K562 (cell line): ENCODE measurements around the gene TMEM143. TPM values are rescaled to one million over a fixed set of nuclear protein-coding genes. Genes with fewer than 3 reads are reported as not detected.

Source experiments
- ETV6 ChIP-seq, 3 experiments: fragments of 150-350 bp in 1 of 3; sonication (generic) in 1 of 3; formaldehyde crosslinking in 1 of 3; IDR thresholded peaks; 2 replicates each; pipeline versions ENCODE4 v1.6.1 to v1.8.0; 2014 to 2022; ENCODE audit warnings: borderline replicate concordance in 2 of 3, low read depth in 2 of 3, antibody characterized with exemption in 1 of 3, low read length in 1 of 3, mild to moderate bottlenecking in 1 of 3, missing genetic modification reagents in 1 of 3
- MED1 ChIP-seq: sonication (generic); formaldehyde crosslinking; IDR thresholded peaks from 2 replicates; pipeline ENCODE4 v1.8.1; 2023; ENCODE audit warnings: missing genetic modification reagents, borderline replicate concordance
- NR1H2 ChIP-seq: sonication (generic); formaldehyde crosslinking; IDR thresholded peaks from 2 replicates; pipeline ENCODE4 v1.4.0; 2020; ENCODE audit warnings: mild to moderate bottlenecking, missing genetic modification reagents
- NRF1 ChIP-seq, 2 experiments: fragments of 450-650 bp; IDR thresholded peaks in 1 of 2; conservative IDR thresholded peaks in 1 of 2; 2 replicates each; pipeline ENCODE4 v1.6.1; 2014; ENCODE audit warnings: mild to moderate bottlenecking in 2 of 2
- PURB ChIP-seq: sonication (generic); formaldehyde crosslinking; IDR thresholded peaks from 2 replicates; pipeline ENCODE4 v1.9.0; 2021; ENCODE audit warnings: low read depth, mild to moderate bottlenecking, missing genetic modification reagents
- RAD21 ChIP-seq, 2 experiments: fragments of 250-450 bp in 1 of 2; fragments of 450-650 bp in 1 of 2; sonication (Bioruptor Pico) in 1 of 2; formaldehyde crosslinking in 1 of 2; IDR thresholded peaks in 1 of 2; conservative IDR thresholded peaks in 1 of 2; 2 replicates each; pipeline versions ENCODE4 v1.4.0 to v1.8.0; 2020 to 2022; ENCODE audit warnings: mild to moderate bottlenecking in 2 of 2, moderate library complexity in 1 of 2
- RBM17 ChIP-seq: fragments of 200-400 bp; formaldehyde crosslinking; IDR thresholded peaks from 2 replicates; pipeline ENCODE4 v1.6.1; 2017; ENCODE audit warnings: low read depth, mild to moderate bottlenecking, low read length, borderline replicate concordance
- SAFB ChIP-seq: fragments of 200-400 bp; formaldehyde crosslinking; IDR thresholded peaks from 2 replicates; pipeline ENCODE4 v1.6.1; 2017; ENCODE audit warnings: low read depth, low read length, borderline replicate concordance
- TCFL5 ChIP-seq: fragments of 250-450 bp; sonication (Bioruptor Pico); conservative IDR thresholded peaks from 2 replicates; pipeline ENCODE4 v1.6.1; 2021; ENCODE audit warnings: mild to moderate bottlenecking, moderate library complexity, matching md5 sums
- THRA ChIP-seq: fragments of 450-650 bp; IDR thresholded peaks from 2 replicates; pipeline ENCODE4 v1.6.1; 2017; ENCODE audit warnings: mild to moderate bottlenecking, moderate library complexity
- ZNF511 ChIP-seq: sonication (generic); formaldehyde crosslinking; IDR thresholded peaks from 2 replicates; pipeline ENCODE4 v1.8.0; 2022; ENCODE audit warnings: mild to moderate bottlenecking, missing genetic modification reagents
- ZNF589 ChIP-seq: fragments of 200-800 bp; sonication (Bioruptor generic); IDR thresholded peaks from 2 replicates; pipeline ENCODE4 v1.6.1; 2016; ENCODE audit warnings: low read depth, missing genetic modification characterization, missing compliant biosample characterization
- polyA plus RNA-seq, 8 experiments: library from polyadenylated mRNA; depleted of rRNA in 4 of 8; stranded (reverse) in 5 of 8; unstranded in 3 of 8; fragments of >200 nt; fragmentation: Nextera tagmentation in 2 of 8; fragmentation: Illumina TruSeq in 1 of 8; extraction: Ambion mirVana in 2 of 8; extraction: Trizol in 1 of 8; gene quantifications; 2 replicates each; pipeline versions ENCODE4 v1.2.1 to v1.2.3, GENCODE V29; 2011 to 2014; ENCODE audit warnings: inconsistent platforms in 1 of 8, missing spikeins in 1 of 8
- total RNA-seq, 7 experiments: library from RNA; depleted of rRNA in 6 of 7; stranded (reverse); fragments of >200 nt in 6 of 7; fragmentation: Illumina TruSeq in 2 of 7; extraction: Trizol in 2 of 7; gene quantifications; 2 replicates each; pipeline versions ENCODE4 v1.2.1 to v1.2.3, GENCODE V29; 2011 to 2021; ENCODE audit warnings: low replicate concordance in 1 of 7
- TF ChIP-seq, protein P1 (sequence below): sonication (generic); IDR thresholded peaks from 2 replicates; pipeline ENCODE4 v1.6.1; 2016
- TF ChIP-seq, protein P2 (sequence below), 2 experiments: fragments of 450-650 bp in 1 of 2; sonication (generic) in 1 of 2; formaldehyde crosslinking in 1 of 2; IDR thresholded peaks in 1 of 2; conservative IDR thresholded peaks in 1 of 2; 2 replicates each; pipeline versions ENCODE4 v1.6.1 to v1.8.1; 2016 to 2023; ENCODE audit warnings: mild to moderate bottlenecking in 2 of 2, moderate library complexity in 2 of 2, inconsistent platforms in 1 of 2, missing genetic modification reagents in 1 of 2
- TF ChIP-seq, protein P3 (sequence below): fragments of 250-450 bp; sonication (Bioruptor Pico); IDR thresholded peaks from 2 replicates; pipeline ENCODE4 v1.4.0; 2020; ENCODE audit warnings: mild to moderate bottlenecking, moderate library complexity

Gene TMEM143
- total and polyA plus RNA-seq, 9 of the 15 experiments (the other 6 are each of a cell fraction or from before 2014, with no cell fraction given), result 0.66 to 8.8 (median 4.3) TPM

- TF ChIP-seq ZNF589, result peak; percentile 77; the same call in 1 of the 2 replicates
- peak; percentile 69; the same call in 1 of the 2 replicates for TF ChIP-seq SAFB
- no peak for TF ChIP-seq ETV6 (IDR thresholded peaks at IDR 0.05; ENCODE audit: borderline replicate concordance in 1 of 2, low read depth in 2 of 2, low read length in 1 of 2)
- TF ChIP-seq ETV6 (CRISPR knock-in tag; IDR thresholded peaks at IDR 0.05; ENCODE audit: borderline replicate concordance), result no peak
- no peak for TF ChIP-seq MED1
- no peak for TF ChIP-seq THRA
- TF ChIP-seq PURB (CRISPR knock-in tag), result no peak
- TF ChIP-seq NRF1 (conservative IDR thresholded peaks at IDR 0.05 in 1 of 2, IDR thresholded peaks at IDR 0.05 in 1 of 2), result peak; percentile 95 to 96
- peak; percentile 64 for TF ChIP-seq ZNF511
- no peak for TF ChIP-seq RBM17
- 0 out of 4 replicates have a peak, but pooled peaks of 1 of the 2 experiments have one; percentile 21 for TF ChIP-seq RAD21 (CRISPR knock-in tag; conservative IDR thresholded peaks at IDR 0.05 in 1 of 2, IDR thresholded peaks at IDR 0.05 in 1 of 2)
- no peak for TF ChIP-seq TCFL5 (CRISPR knock-in tag)
- TF ChIP-seq, protein P1, sequence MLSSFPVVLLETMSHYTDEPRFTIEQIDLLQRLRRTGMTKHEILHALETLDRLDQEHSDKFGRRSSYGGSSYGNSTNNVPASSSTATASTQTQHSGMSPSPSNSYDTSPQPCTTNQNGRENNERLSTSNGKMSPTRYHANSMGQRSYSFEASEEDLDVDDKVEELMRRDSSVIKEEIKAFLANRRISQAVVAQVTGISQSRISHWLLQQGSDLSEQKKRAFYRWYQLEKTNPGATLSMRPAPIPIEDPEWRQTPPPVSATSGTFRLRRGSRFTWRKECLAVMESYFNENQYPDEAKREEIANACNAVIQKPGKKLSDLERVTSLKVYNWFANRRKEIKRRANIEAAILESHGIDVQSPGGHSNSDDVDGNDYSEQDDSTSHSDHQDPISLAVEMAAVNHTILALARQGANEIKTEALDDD, result no peak
- TF ChIP-seq NR1H2 (CRISPR knock-in tag), result no peak
- TF ChIP-seq, protein P2, sequence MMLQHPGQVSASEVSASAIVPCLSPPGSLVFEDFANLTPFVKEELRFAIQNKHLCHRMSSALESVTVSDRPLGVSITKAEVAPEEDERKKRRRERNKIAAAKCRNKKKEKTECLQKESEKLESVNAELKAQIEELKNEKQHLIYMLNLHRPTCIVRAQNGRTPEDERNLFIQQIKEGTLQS (IDR thresholded peaks at IDR 0.05), result no peak
- TF ChIP-seq, protein P2 (CRISPR knock-in tag; conservative IDR thresholded peaks at IDR 0.05), result 0 out of 2 replicates have a peak, but pooled peaks have one; percentile 5
- TF ChIP-seq, protein P3, sequence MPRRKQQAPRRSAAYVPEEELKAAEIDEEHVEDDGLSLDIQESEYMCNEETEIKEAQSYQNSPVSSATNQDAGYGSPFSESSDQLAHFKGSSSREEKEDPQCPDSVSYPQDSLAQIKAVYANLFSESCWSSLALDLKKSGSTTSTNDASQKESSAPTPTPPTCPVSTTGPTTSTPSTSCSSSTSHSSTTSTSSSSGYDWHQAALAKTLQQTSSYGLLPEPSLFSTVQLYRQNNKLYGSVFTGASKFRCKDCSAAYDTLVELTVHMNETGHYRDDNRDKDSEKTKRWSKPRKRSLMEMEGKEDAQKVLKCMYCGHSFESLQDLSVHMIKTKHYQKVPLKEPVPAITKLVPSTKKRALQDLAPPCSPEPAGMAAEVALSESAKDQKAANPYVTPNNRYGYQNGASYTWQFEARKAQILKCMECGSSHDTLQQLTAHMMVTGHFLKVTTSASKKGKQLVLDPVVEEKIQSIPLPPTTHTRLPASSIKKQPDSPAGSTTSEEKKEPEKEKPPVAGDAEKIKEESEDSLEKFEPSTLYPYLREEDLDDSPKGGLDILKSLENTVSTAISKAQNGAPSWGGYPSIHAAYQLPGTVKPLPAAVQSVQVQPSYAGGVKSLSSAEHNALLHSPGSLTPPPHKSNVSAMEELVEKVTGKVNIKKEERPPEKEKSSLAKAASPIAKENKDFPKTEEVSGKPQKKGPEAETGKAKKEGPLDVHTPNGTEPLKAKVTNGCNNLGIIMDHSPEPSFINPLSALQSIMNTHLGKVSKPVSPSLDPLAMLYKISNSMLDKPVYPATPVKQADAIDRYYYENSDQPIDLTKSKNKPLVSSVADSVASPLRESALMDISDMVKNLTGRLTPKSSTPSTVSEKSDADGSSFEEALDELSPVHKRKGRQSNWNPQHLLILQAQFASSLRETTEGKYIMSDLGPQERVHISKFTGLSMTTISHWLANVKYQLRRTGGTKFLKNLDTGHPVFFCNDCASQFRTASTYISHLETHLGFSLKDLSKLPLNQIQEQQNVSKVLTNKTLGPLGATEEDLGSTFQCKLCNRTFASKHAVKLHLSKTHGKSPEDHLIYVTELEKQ (CRISPR knock-in tag), result no peak
Observed at GRCh38 chr19:48321622-48322591, 41.8 kb downstream of the TMEM143 start (continued).
